GM13977 (cell line): ENCODE data around the gene CASP12.

ENCODE experiments used
- DNase-seq: peaks from one replicate; pipeline ENCODE4 v3.0.0; 2012; ENCODE audit warnings: low spot score
- in situ Hi-C: fragments of 300-500 bp; cut with MboI; formaldehyde crosslinking; loops from one replicate; pipeline ENCODE4 v1.12.0; 2022; ENCODE audit warnings: low sequenced_read_pairs, low pct_unique_long_range_greater_than_20kb, mixed read lengths, inconsistent platforms; ENCODE audit not compliant: unreplicated experiment
- TF ChIP-seq, protein P1 (sequence below): IDR thresholded peaks from 2 replicates; pipeline ENCODE4 v1.5.1; 2012; ENCODE audit warnings: mild to moderate bottlenecking, control low read depth; ENCODE audit not compliant: insufficient read depth; ENCODE audit errors: extremely low read depth, missing control alignments

Gene CASP12

GRCh38 chr11:104908186-104908531 is 9.9 kb upstream of the CASP12 start:
- TF ChIP-seq, protein P1, sequence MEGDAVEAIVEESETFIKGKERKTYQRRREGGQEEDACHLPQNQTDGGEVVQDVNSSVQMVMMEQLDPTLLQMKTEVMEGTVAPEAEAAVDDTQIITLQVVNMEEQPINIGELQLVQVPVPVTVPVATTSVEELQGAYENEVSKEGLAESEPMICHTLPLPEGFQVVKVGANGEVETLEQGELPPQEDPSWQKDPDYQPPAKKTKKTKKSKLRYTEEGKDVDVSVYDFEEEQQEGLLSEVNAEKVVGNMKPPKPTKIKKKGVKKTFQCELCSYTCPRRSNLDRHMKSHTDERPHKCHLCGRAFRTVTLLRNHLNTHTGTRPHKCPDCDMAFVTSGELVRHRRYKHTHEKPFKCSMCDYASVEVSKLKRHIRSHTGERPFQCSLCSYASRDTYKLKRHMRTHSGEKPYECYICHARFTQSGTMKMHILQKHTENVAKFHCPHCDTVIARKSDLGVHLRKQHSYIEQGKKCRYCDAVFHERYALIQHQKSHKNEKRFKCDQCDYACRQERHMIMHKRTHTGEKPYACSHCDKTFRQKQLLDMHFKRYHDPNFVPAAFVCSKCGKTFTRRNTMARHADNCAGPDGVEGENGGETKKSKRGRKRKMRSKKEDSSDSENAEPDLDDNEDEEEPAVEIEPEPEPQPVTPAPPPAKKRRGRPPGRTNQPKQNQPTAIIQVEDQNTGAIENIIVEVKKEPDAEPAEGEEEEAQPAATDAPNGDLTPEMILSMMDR = no peak
- no peak for DNase-seq
- in situ Hi-C loops = no loop called here

DNA sequence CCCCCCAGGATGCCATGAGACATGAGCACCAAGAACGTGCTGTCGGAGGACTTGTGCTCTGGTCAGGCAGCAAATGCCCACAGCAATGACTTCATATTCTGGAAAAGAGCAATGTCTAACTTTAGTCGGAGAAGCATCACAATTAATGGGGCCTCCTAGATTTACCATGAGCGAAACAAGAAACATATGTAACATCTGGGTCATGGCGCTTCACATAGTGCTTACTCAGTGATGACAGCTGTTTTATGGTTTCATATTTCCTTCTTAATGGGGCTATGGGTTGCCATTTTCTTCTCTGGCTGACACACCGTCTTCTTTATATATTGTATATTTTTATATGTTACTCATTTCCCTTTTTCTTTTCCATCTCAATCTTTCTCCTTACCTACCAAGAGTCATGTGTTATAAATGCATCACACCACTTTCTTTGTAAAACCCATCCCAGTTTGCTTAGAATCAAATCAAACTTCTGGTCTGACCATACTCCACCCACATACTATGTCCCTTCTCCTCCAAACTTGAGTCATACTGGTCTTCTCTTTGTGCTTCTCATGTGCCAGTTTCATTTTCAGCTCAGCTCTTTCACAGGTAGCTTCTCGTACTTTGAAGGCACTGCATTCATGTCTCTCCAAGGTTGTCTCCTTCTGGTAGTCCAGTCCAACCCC is 9.4 kb upstream of the CASP12 start:
- no peak for DNase-seq
- in situ Hi-C loops = no loop called here
- TF ChIP-seq, protein P1 = no peak

- in situ Hi-C loops = no loop called here
- TF ChIP-seq, protein P1 = no peak
- no peak for DNase-seq
These were observed 7.0 kb upstream of the CASP12 start for GRCh38 chr11:104905271-104905670.

DNA sequence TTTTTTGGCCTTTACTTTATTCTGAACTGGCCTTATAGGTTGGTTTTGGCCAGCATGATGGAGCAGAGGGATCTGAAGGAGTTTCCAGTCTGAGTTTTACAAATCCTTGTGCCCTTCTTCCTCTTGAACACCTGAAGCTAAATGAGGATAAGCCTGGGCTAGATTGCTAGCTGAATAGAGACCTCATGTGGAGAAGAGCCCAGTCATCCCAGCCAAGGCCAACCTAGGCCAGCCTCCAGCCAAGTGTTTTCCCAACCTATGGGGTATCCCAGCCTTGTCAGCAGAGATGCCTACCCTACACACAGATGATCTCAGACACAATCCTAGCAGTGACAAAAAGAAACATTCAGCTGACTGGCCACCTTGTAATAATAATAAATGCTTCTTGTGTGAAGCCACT is 966 bp upstream of the CASP12 start:
- TF ChIP-seq, protein P1 = no peak
- in situ Hi-C loops = no loop called here
- no peak for DNase-seq

- TF ChIP-seq, protein P1 = no peak
- no peak for DNase-seq
- in situ Hi-C loops = no loop called here
These were observed 389 bp upstream of the CASP12 start for GRCh38 chr11:104898685-104899013.

- TF ChIP-seq, protein P1 = no peak
- DNase-seq = no peak
- in situ Hi-C loops = no loop called here
These were observed 2.6 kb downstream of the CASP12 start for GRCh38 chr11:104895634-104896033.

DNA sequence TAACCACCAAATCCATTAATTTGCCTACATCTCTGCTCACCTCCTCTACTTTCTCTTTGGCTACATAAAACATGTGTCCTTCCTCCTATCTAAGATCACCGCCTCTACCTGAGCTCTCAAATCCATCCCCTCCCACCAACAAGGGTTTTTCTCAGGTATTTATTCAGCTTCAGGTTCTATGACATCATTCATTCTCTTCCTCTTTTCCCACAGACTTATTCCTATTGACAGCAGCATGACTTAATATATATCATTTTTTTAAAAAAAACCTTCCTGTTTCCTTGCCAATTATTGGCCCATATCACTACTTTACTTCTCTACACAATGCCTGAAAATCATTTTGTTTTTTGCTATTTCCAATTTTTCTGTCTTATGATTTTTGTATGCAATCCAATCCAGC is 4.4 kb downstream of the CASP12 start:
- TF ChIP-seq, protein P1 = no peak

More for the DNA sequence above, 4.4 kb downstream of the CASP12 start:
- DNase-seq = no peak
- in situ Hi-C loops = no loop called here
